ENCODE results near the gene C1QL2.

Gene C1QL2

GRCh38 chr2:119179202-119179601 lies 20.7 kb upstream of the C1QL2 start:
- no peak for DNase-seq (ENCODE audit: low spot score)

GRCh38 chr2:119178776-119179175 lies 20.2 kb upstream of the C1QL2 start:
- DNase-seq (ENCODE audit: low spot score) = no peak

DNA sequence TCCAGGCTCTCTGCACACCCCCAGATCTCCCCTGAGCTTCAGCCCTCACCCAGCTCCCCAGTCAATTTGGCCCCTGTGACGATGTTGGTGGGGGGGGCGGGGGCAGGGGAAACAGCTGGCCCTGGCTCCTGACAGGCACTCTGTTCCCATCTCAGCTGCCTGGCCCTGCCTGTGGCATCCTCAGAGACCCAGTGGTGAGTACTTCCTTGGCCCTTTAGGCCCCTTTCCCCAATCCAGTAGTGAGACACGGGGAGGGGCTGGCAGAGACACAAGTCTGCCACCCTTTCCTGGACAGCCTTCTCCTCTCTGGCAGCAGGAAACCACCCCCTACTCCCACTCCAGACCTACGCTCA lies 19.3 kb upstream of the C1QL2 start:
- no peak for DNase-seq (ENCODE audit: low spot score)

GRCh38 chr2:119177171-119177837 lies 18.8 kb upstream of the C1QL2 start:
- DNase-seq (ENCODE audit: low spot score) = no peak

DNA sequence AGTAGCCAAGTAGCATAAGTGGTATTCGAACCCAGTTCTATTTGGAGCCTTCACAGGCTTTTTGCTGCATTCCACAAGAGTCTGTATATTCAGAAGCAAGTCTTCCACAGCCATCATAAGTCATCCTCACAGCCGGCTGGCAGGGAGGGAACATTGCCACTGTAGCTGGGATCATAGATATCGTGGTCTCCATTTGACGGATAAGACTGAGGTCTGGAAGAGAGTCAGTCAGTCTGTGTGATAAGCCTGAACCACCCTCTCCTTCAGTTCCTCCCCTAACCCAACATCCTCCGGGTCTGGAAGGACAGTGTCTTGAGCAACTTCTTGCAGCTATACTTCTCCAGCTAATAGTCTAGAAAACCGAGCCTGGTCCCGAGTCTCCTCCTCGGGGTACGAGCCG lies 17.0 kb upstream of the C1QL2 start:
- DNase-seq (ENCODE audit: low spot score) = no peak

DNA sequence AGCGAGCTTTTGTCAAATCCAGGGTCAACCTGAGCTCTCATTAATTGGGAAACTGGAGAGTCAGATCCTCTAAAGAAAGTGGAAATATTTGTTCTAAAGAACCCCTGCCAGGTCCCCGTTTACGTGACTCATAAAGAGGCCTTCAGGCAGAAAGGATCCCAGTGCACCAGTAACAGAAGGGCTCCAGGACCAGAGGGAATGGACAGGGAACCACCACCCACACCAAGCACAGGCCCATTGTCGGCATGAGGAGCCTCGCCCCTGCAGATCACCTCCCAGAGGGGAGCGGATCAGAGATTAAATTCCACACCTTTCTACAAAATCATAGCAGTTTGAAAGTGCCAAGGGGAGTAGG lies 16.4 kb upstream of the C1QL2 start:
- DNase-seq (ENCODE audit: low spot score) = no peak

DNA sequence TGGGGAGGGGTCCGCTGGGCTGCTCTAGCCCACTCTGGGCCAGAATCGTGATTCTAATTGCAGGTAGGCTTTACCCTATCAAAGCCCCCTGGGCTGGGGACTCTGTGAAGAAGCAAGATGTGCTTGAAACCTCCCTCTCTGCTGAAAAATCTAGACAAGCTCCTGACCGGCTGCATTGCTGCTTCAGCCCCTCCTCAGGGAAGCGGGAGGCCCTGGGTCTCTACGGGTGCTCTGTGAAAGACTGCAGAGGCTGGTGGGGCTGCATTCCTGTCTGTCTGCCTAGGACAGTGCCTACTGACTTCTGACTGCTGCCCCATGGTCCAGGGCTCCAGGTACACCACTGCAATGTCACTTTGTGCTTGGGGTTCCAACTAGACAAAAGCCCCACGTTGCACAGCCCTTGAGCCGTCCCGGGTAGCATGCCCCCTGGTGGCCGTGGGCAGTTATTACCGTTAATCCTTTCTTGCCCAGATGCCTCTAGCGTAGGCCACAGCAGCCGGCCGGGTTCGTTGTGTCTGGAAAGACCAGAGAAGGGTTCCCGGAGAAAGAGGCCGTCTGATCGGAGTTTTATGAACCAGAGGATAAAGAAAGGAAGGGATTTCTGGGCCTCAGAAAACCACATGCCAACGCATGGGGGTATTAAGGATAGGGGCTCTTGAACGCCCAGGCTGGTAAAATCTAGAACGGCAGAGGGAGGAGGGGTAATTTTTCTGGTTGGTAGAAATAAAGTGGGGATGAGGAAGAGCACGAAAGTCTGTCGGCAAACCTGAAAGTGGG lies 15.9 kb upstream of the C1QL2 start:
- peak; percentile 31 for DNase-seq (ENCODE audit: low spot score)

GRCh38 chr2:119173556-119174060 lies 15.1 kb upstream of the C1QL2 start:
- no peak for DNase-seq (ENCODE audit: low spot score)

- no peak for DNase-seq (ENCODE audit: low spot score)
Observed at GRCh38 chr2:119170504-119170903, 12.0 kb upstream of the C1QL2 start.

GRCh38 chr2:119169717-119170116 lies 11.2 kb upstream of the C1QL2 start:
- no peak for DNase-seq (ENCODE audit: low spot score)

DNA sequence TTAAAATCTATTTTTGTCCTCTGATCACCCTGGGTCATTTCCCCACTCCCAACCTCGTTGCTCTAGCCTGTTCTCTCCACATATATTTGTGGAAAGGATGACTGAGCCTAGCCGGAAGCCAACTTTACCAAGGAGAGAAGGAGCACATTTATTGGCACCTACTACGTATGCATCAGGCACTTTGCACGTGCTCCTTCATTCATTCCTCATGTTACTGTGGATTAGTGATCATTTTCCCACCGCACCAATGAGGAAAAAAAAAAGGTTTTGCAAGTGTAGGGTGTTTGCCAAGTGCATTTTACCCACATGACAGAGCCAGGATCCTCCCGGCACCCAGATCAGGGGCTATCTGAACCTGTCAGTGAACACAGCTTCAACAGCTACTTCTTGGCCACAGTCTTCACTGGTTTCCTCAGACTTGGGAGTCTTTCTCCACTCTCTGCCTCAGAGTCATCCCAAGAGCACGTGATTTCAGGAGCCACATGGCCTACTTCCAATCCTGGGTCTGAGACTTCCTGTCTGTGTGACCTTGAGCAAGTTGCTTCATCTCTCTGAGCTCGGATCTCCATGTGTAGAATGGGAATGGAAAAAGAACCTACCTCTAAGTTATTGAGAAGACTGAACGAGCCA lies 1.9 kb upstream of the C1QL2 start:
- no peak for DNase-seq (ENCODE audit: low spot score)

DNA sequence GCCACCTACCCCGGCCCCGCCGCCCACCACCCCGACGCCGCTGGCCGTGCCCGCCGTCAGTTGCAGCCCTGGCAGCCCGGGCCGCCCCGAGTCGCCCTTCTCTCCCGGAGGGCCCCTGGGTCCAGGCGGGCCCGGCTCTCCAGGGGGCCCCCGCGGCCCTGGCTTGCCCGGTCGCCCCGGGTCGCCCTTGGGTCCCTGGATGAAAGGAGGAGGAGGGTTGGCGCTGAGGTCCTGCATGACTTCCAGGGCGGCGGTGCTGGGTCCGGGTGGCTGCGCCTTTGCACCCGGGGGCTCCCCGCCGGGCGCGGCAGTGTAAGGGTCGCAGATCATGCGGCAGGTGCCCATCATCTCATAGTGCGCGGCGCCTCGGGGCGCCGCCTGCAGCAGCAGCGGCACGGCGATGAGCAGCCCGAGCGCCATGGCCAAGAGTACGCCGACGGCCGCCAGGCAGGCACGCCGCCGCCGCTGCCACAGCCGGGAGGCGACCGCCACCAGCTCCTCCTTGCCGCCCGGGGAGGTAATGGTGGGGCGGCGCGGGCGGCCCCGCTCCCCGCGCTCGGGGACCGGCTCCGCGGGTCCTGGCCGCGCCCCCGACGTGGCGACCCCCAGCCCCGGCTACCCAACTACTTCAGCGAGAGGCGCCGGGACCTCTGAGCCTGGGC lies 570 bp downstream of the C1QL2 start:
- DNase-seq (ENCODE audit: low spot score) = no peak

GRCh38 chr2:119156891-119157773 lies 1.4 kb downstream of the C1QL2 start:
- no peak for DNase-seq (ENCODE audit: low spot score)

DNA sequence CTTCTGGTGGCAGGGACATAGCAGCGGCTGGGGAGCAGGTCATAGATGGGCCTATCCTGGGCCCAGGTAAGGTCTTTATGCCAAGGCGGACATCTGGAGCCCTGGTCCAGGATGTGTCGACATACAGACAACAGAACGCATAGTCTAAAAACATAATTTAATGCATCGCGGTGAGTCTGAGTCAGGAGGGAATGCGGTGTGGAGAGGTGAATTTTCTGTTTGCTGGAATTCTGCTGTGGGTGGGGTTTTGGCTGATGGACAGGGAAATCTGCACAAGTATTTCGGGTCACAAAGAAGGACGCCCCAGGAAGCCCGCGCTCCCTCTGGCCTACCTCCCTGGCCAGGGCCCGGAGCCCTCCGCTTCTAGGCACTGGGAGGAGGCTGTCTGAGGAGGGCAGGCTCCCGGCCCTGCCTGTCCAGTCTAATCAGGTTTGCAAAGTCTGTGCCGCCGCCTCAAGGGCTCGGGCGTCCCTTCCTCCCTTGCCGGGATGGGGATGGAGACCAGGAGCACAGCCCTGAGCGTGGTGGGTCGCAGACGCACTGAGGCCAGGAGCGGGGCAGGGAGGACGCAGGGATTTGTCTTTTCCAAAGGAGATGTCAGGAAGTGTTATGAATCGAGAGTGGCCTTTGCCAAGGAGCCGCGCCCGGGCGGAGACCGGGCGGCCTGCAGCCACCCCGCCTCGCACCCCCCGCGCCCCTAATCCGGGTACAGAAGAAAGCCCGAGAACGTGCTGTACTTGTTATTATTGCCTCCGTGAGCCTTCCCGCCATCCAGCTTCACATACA lies 2.3 kb downstream of the C1QL2 start:
- DNase-seq (ENCODE audit: low spot score) = no peak

- no peak for DNase-seq (ENCODE audit: low spot score)
Observed at GRCh38 chr2:119155633-119156032, 2.9 kb downstream of the C1QL2 start.

DNA sequence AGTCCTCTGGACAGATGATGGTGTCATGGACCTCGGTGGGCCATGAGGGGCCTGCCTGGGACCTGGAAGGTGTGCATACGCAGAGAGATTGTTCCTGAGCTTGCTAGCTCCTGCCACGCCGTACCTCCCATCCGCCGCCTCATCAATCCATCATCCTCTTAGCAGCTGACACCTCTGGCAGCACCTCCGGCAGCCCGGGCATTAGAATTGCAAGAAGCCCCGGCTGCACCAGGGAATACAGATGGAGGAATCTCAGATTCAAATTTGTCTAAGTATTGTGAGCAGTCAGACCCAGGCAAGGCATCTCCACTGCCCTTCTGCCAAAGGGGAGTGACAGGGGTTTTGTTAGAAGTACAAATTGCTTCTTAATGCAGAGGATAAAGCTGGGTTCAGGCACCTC lies 4.5 kb downstream of the C1QL2 start:
- no peak for DNase-seq (ENCODE audit: low spot score)

DNA sequence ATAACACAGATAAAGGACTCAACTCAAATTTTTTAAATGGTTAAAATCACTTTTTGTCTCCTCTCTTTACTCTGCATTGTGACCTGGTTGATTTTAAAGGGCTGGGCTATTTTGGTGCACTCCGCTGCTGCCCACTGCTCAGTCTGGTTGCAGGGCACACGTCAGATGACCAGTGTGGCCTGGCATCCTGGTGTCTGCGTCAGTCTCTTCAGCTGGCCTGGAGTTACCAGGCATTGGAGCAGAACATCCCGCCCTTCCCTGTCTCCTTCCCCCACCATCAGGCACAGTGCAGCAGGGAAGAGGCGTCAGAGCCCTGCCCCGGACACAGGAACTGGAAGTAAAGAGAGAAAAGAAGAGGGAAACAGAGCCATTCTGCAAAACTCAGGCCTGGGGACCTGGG lies 8.9 kb downstream of the C1QL2 start:
- no peak for DNase-seq (ENCODE audit: low spot score)

DNA sequence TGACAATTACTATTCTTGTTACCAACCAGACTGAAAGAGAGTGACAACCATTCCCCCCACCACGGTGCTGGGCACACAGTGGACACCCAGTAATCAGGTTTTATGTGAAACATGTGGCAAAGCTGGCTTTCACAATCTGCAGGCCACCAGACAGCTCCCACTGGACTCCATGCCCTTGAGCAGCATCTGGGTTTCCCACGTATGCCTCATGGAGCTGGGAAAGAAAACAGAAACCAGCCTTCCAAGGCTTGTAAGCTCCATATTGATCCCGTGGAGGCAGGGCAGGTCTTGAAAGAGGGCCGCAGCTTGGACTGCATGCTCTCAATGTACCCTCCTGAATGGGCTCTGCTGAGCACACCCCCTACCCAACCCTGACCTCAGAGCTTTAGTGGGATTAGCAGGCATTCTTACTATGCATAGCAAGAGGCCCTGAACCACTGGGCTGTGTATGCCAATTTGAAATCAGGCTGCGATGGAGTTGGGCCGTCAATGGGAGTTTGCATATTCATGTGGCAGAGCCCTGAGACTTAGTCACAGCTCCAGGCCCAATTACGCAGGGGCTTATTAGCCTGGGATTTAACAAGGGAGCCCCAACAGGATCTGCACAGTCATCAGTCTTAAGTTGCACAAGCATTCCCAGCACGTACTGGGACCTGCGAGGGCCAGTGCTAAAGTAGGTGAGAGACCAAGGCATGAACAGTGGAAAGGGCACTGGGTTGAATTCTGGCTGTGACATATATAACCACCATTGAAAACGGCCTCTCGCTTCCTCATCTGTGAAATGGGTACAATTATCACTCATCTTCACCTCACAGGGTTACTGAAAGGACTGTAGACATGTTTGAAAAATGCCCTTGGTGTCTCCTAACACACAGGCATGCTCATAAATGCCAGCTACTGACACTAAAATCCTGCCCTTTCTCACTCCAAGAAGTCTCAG lies 10.5 kb downstream of the C1QL2 start:
- no peak for DNase-seq (ENCODE audit: low spot score)

GRCh38 chr2:119144806-119145205 lies 13.7 kb downstream of the C1QL2 start:
- no peak for DNase-seq (ENCODE audit: low spot score)

GRCh38 chr2:119142824-119143223 lies 15.7 kb downstream of the C1QL2 start:
- no peak for DNase-seq (ENCODE audit: low spot score)

Measured in cerebellar cortex (tissue), 1 donor.